ENCODE results near the gene NR5A2.

Gene NR5A2

GRCh38 chr1:200128944-200129879, 101.7 kb downstream of the NR5A2 start:
- peak overlapping the region; percentile 83 for H3K27ac ChIP-seq
- TF ChIP-seq, protein P1, sequence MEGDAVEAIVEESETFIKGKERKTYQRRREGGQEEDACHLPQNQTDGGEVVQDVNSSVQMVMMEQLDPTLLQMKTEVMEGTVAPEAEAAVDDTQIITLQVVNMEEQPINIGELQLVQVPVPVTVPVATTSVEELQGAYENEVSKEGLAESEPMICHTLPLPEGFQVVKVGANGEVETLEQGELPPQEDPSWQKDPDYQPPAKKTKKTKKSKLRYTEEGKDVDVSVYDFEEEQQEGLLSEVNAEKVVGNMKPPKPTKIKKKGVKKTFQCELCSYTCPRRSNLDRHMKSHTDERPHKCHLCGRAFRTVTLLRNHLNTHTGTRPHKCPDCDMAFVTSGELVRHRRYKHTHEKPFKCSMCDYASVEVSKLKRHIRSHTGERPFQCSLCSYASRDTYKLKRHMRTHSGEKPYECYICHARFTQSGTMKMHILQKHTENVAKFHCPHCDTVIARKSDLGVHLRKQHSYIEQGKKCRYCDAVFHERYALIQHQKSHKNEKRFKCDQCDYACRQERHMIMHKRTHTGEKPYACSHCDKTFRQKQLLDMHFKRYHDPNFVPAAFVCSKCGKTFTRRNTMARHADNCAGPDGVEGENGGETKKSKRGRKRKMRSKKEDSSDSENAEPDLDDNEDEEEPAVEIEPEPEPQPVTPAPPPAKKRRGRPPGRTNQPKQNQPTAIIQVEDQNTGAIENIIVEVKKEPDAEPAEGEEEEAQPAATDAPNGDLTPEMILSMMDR (conservative IDR thresholded peaks at IDR 0.05): no peak

DNA sequence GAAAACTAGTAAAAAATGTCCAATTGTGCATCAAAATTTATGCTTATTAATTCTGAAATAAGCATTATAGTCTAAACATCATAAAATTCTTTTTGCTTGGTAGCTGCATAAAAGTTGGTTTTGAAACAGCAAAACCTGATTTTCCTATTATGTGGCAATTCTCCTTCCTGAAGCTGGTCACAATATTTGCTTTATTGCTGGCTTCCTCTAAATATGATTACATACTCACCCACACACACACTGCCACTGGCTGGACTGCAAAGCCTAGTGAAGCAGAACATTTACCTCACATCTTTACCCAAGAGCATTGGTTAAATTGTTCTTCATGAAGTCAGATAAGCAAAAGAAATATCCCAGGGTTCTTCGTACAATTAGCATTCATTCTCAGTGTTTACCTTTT, 103.0 kb downstream of the NR5A2 start:
- H3K27ac ChIP-seq: peak overlapping the region; percentile 83
- TF ChIP-seq, protein P1 (conservative IDR thresholded peaks at IDR 0.05): no peak

- TF ChIP-seq, protein P1 (conservative IDR thresholded peaks at IDR 0.05): peak; percentile 44
- H3K27ac ChIP-seq: peak overlapping the region; percentile 83
Measured at GRCh38 chr1:200131551-200132125, 104.1 kb downstream of the NR5A2 start.

- TF ChIP-seq, protein P1 (conservative IDR thresholded peaks at IDR 0.05): no peak
- H3K27ac ChIP-seq: peak overlapping the region; percentile 83
Measured at GRCh38 chr1:200133123-200133522, 105.6 kb downstream of the NR5A2 start.

DNA sequence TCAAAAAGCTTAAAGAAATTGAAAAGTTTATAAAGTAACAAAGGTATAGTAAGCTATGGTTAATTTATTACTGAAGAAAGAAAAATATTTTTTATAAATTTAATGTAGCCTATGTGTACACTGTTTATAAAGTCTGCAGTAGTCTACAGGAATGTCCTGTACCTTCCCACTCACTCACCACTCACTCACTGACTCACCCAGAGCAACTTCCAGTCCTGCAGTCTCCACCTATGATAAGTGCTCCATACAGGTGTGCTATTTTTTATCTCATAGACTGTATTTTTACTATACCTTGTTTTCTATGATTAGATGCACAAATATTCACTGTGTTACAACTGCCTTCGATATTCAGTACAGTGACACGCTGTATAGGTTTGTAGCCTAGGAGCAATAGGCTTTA, 106.6 kb downstream of the NR5A2 start:
- H3K27ac ChIP-seq: no peak overlapping the region
- TF ChIP-seq, protein P1 (conservative IDR thresholded peaks at IDR 0.05): no peak

- no peak overlapping the region for H3K27ac ChIP-seq
Measured at GRCh38 chr1:200136384-200136783, 108.9 kb downstream of the NR5A2 start.

More at GRCh38 chr1:200136384-200136783, 108.9 kb downstream of the NR5A2 start:
- TF ChIP-seq, protein P1 (conservative IDR thresholded peaks at IDR 0.05): no peak
